EH (cell line): ENCODE results near the gene ZDHHC8.

Experiments
- DNase-seq: peaks from one replicate; pipeline ENCODE4 v3.0.0-alpha.2; 2015; ENCODE audit warnings: low read depth

The ZDHHC8 gene

DNA sequence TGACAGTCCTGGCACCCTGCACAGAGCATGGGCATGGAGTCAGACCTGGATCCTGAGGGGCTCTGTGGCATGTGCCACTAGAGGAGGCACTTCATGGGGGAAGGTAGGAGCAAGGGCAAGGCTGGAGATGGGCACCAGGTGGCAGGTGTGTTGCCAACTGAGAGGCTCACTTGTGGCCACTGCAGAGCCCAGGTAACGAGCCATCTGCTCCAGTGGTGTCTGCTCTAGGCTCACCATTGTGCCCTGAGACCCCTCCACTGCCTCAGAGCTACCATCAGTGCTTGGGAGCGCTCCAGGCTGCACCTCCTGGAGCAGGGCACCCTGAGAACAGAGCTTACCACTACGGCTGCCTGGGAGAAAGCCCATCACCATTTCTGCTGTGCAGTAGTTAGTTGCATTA, 1.3 kb upstream of the ZDHHC8 start:
- DNase-seq = no peak

DNA sequence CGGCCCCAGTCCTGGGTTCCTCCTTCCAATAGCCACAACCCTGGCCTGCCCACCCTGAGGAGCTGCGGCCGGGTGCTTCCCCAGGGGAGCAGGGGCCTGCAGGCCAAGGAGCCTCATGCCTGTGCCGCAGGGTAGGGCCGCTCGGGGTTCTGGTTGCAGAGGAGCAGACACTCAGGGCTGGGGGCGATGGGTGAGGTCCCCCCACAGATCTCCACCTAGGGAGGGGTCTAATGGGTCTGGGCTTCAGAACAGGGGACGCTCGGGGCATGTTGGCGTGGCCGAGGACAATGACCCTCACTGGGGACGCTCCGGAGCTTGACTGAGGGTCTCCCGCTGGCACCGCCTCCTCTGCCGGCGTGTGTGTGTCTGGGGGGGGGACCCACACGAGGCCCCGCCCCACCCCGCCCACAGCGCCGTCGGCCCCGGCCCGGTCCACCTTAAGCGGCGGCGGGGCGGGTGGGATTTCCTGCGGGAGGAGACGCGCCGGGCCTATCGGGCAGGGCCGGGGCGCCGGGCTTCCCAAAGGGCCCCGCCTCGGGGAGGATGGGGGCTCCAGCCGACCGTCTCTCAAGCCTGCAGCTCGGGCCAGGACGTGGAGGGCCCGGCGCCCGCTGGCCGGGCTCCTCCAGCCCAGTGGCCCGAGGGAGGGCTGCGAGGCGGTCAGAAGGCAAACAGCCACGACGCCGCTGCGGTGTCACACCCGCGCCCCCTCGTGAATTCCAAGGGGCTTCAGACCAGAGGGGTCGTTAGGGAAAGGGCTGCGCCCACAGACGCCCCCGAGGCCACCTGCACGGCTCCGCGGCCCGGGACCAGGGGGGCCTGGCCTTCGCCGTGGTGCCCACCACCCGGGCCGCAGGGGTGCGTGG, 640 bp upstream of the ZDHHC8 start:
- peak; percentile 85 for DNase-seq

DNA sequence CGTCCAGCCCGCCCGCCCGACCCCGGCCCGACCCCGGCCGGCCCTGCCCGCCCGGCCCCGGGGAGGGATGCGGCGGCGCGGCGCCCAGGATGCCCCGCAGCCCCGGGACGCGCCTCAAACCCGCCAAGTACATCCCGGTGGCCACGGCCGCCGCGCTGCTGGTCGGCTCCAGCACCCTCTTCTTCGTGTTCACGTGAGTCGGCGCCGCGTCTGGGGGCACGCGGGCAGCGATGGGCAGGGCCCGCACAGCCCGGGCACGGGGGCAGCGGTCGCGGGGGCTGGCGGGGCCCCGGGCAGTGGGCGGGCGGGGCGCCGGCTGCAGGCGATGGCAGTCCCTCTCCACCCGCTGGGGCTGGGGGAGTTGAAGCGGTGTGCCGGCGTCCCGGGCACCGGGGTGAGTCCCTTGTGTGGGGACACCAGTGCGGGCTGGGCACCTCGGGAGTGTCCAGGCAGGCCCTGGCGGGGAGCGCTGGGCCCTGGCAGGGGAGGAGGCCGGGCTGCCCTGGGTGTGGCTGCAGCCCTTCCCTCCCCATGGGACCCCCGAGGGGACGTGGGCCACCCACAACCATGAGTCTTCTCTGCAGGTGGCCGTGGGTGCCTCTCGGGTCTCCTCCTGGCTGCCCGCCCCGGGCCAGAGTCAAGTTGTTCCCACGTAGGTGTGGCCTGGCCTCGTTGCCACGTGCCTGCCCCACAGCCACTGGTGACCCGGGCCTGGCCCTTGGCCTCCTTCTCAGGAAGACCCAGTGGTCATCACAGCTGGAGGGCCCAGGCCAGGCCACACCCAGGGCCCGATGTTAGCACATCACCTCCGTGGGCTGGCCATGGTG, 468 bp downstream of the ZDHHC8 start:
- peak; percentile 32 for DNase-seq

DNA sequence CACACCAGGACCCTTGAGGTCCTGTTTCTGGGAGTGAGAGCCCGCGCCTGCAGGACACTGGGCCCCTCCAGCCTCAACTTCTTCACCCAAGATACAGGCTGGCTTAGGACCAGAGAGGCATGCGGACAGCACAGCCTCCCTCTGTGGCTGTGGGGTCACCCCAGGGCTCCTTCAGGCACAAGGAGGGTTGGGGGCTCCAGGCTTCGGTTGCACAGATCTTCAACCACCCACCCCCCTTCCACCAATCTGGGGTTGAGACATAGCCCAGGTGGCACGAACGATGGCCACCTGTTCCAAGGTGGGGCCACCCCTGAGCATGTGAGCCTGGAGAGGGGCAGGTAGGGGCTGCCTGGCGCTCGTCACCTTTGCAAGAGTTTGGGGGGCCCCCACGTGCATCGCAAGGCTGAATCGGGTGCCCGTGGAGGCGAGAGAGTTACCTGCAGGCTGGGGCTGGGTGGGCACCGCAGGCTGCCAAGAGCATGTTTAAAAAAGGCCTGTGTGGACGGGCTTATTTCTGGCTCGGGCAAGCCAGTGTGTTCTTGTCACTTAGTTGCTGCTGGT, 1.2 kb downstream of the ZDHHC8 start:
- no peak for DNase-seq

DNA sequence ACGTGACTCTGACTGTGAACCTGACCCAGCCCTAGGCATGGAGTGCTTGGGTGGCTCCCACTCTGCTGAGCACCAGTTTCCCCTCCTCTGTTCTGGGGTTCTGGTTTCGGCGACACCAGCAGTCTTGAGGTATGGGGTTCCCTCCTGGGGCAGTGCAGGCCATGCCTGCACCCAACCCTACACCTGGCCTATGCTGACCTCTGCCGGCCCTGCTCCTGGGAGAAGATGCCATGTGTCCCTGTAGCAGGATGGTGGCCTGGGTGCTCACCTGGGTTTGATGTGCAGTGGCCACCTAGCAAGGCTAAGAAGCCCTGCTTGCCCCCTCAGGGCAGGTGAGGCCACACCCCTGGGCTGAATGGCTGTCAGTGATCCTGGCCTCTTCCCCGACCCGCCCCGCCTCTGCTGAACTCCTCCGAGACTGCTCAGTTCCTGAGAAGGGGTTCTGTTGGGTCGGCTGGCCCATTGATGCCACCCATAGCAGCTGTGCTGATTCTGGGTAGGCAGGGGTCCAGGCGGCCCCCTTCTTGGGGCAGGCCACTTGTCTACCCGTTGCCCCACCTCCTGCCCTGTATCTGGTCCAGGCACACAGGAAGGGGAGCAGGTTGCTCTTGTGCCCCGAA, 2.4 kb downstream of the ZDHHC8 start:
- no peak for DNase-seq

DNA sequence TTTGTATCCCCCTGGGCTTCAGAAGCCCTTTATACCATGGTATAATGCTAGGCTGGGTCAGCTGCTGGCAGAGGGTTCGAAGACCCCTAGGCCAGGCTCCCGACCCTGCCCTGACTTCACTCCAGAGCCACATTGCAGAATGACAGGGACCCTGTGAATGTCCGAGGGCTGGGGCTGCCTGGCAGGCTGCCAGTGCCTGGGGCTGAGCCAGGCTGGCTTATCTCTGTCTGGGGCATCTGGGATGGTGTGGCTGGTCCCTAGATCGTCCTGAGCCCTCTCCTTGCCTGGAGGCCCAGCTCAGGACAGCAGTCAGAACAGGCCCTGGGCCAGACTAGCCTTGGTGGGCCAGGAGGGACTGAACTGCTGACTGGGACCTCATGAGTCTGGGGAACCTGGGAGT, 3.7 kb downstream of the ZDHHC8 start:
- DNase-seq = no peak

DNA sequence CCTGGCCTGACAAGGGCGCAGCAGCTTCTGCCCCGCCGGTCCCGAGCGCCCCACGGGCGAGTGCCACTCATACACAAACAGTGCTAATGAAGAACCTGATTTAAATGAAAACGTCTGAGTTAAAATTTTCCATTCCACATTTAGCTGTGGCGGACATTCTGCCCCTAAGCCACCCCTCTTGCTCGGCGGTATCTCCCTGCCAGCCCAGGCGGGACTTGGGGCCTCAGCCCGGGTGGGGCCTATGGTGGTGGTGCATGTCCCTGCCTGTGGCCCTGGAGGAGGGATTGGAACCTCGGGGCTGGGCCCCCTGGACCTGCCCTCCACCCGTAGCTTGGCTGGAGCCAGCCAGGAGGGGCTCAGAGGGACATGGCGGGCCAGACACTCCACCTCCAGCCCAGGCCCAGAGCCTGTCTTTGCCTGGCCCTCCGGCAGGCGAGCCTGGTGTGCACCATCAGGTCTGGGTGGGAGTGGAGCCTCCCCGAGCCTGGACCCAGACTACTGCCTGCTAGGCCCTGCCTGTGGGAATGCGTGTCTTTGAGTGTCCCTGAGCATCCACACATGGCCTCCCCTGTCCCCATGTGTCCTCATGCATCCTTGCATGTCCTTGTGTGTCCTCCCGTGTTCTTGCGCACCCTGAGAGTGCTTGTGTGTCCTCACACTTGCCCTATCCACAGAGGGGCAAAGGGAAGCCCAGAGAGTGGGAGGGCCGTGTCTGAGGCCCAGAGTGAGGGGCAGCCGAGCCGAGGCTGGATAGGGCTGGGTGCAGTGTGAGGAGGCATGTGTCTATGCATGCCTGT, 4.4 kb downstream of the ZDHHC8 start:
- DNase-seq = no peak

DNA sequence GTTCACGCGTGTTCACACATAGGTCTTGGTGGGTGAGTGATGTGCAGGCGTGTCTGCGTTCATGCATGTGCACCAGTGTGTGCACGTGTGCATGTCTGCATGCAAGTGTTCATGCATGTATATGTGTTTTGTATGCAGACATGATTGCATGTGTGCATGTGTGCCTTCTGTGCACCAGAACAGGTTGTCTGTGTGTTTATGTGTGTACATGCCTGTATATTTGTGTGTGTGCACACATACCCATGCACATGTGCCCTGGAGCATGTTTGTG, 4.9 kb downstream of the ZDHHC8 start:
- no peak for DNase-seq

DNA sequence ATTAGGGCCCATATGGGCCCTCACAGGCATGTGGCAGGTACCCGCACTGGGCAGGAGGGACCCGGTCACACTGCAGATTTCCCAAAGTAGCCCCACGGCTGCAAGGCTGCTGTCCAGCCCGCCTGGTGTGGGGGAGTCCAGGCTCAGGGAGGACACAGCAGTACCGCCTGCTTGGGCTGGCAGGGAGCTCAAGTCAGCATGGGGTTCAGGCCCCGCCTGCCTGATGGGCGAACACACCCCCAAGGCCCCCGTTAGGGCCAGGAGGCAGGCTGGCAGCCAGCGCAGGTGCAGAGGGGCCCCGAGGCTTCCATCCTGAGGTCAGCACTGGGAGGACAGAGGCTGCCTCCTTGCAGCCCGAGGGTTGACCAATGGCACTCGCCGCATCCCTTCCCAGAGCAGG, 5.5 kb downstream of the ZDHHC8 start:
- no peak for DNase-seq

DNA sequence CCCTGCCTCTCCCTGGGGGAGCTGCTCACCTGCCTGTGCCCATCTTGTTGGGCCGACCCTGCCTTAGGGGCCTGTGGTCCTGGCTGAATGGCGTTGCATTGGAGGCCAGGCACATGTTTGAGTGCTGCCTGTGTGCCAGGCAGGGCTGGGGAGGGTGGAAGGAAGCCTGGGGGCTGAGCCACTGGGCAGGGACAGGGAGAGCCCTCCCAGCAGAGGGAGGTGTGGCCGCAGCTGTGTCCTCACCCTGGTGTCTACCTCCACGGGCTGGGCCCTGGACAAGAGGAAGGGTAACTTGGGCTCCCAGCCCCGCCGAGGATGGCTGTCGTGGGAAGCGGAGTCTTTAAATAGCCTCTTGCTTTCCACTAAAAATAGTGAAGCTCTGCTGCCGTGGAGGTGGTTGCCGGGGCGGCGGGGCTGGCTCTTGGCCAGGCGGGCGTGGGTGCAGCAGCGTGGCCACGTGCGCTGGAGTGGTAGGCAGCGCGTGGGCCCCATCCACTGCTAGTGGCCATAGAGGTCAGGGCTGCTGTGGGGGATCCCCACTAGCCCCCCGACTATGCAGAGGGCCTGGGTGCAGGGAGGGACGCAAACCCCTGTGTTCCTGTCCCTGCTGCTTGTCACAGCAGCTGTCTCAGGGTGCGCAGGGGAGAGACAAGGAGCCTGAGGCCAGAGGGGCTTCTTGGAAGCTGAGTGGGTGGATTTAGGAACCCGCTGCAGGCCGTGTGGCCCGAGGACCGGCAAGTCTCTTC, 6.2 kb downstream of the ZDHHC8 start:
- no peak for DNase-seq

DNA sequence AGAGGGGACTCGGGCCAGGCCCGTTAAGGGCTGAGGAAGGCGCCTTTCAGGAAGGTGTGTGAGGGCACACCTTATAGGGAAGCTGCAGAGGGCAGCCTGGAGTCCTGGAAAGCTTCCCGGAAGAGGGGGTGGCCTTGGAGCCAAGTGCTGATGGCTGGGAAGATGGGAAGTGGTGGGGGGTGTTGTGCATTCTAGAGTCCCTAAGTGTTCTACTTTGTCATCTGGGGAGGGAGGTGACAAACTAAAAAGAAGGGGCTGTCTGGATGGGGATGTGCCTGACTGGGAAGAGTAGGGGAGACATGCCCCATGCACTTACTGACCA, 6.8 kb downstream of the ZDHHC8 start:
- DNase-seq = no peak

DNA sequence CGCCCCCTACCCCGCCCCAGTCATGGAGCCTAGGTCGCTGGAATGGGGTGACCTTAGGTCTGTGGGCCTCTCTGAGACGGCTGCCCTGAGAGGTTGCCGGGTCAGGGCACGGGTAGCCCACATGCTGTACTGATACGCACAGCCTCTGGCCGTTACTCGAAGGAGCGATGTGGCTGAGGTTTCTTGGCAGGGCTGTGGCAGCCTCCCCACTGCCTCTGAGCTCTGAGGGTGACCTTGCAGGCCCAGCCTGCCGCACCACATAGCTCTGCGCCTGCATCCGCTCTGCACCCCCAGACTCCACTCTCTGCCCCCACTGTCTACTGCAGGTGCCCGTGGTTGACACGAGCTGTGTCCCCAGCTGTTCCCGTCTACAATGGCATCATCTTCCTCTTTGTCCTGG, 7.3 kb downstream of the ZDHHC8 start:
- no peak for DNase-seq

DNA sequence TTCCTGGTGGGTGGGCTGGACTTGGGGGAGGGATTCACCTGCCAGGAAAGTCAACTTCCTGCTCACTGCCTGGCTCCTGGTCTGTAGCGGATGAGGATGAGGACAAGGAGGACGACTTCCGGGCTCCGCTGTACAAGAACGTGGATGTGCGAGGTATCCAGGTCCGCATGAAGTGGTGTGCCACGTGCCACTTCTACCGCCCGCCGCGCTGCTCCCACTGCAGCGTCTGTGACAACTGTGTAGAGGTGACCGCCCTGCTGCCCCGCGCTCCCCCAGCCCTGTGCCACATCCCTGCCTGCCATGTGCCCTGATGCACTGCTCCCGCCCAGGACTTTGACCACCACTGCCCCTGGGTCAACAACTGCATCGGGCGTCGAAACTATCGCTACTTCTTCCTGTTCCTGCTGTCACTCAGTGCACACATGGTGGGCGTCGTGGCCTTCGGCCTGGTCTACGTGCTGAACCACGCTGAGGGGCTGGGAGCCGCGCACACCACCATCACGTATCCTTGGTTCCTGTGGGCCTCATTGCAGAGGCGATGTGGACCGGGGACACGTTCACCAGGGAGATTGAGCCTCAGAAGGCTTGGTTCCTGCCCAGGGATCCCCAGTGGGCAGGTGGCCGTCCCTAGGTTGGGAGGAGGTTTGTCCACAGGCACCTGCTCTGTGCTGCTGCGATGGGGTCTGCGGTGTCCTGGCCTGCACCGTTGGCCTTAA, 7.9 kb downstream of the ZDHHC8 start:
- DNase-seq = no peak

DNA sequence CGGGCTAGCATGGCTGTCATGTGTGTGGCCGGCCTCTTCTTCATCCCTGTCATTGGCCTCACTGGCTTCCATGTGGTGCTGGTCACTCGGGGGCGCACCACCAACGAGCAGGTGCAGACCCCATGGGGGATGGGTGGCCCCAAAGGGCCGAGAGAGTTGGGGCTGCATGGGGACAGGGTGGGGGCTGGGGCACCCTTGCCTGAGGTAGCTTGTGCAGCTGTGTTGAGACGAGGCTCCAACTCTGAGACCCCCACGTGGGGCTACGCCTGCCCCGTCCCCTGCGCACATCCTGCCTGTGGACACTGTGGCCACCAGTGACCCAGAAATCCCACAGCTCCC, 8.5 kb downstream of the ZDHHC8 start:
- DNase-seq = no peak

DNA sequence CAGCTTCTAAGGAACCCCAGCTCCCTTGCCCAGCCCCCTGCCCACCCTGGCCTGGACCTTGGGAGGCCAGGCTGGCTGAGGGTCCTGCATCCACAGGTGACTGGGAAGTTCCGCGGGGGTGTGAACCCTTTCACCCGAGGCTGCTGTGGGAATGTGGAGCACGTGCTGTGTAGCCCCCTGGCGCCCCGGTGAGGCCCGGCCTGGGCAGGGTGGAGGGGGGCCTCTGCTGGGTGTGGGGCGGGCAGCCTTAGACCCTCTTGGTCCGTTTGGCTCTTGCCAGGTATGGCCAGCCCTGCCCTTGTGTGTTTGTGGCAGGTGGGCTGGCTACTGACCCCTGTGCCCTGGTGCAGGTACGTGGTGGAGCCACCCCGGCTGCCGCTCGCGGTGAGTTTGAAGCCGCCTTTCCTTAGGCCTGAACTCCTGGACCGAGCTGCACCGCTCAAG, 8.9 kb downstream of the ZDHHC8 start:
- DNase-seq = no peak

DNA sequence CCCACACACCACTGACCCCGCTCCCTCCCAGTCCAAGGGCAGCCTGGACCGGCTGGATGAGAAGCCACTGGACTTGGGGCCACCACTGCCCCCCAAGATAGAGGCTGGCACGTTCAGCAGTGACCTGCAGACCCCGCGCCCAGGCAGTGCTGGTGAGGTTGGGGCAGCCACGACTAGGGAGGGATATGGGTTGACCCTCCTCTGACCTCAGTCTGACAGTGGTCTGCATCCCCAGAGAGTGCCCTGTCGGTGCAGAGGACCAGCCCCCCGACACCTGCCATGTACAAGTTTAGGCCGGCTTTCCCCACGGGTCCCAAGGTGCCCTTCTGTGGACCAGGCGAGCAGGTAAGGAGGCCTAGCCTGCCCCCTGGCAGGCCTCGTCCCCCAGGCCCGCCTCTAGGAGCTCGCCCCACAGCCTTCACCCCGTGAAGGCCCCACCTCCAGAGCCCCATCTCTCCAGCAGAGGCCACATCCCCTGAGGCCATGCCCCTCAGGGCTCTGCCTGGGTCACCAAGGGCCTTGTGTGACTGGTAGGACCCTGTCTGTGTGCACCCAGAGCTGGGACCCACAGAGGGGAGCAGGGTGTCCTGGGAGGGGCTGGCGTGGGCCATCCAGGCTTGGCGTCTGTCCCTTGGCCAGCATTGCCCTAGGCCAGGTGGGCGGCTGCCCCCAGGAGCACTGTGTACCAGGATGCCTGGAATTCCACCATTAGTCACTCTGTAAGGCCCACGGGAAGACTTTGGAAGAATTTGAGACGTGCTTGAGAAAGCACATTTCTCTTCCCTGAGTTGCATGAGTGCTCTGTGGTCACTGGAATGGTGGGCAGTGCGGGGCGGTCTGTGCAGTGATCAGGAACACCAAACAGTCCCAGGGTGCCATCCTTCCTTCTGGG, 9.8 kb downstream of the ZDHHC8 start:
- peak; percentile 91 for DNase-seq

DNA sequence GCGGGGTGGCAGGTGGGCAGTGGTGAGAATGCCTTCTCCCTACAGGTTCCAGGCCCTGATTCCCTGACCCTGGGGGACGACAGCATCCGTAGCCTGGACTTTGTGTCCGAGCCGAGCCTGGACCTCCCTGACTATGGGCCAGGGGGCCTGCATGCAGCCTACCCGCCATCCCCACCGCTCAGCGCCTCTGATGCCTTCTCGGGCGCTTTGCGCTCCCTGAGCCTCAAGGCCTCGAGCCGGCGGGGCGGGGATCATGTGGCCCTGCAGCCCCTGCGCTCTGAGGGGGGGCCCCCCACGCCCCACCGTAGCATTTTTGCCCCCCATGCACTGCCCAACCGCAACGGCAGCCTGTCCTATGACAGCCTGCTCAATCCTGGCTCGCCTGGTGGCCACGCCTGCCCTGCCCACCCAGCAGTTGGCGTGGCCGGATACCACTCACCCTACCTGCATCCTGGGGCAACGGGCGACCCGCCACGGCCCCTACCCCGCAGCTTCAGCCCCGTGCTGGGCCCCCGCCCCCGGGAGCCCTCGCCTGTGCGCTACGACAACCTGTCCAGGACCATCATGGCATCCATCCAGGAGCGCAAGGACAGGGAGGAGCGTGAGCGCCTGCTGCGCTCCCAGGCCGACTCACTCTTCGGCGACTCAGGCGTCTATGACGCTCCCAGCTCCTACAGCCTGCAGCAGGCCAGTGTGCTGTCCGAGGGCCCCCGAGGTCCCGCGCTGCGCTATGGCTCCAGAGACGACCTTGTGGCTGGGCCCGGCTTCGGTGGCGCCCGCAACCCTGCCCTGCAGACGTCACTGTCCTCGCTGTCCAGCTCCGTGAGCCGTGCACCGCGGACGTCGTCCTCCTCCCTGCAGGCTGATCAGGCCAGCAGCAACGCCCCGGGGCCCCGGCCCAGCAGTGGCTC, 11.4 kb downstream of the ZDHHC8 start:
- DNase-seq = no peak

DNA sequence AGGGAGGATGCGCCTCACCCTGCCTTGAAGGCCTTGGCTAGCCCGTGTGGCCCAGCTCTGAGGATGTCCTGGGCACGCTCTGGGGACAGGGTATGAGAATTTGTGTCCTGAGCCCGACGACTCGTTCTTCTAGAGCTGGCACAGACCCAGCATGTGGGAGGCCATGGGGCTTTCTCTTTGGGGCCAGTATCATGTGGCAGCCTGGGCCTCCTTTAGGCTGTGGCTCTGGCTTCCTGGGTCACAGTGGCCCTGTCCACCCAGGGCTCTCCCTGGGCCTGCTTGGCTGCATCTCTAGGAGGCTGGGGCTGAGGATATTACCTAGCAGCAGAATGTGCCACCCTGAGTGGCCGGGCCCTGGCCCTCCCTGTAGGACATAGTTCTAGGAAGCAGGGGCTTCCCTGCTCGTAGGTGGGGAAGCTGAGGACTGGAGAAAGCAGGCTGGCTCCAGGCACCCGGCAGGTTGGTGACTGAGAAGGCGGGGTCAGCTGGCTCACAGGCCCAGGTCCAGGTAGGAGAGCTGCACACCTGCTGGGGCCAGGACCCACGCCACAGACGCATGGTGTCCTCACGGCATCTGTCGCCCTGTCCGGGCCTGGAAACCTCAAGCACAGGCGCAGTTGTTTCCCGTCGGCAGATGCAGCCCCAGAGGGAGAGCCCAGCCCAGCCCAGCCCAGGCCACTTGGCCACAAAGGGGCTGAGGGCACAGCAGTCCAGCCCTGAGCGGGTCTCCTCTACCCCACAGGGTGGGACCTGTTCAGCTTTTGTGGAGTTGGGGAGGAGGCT, 12.5 kb downstream of the ZDHHC8 start:
- DNase-seq = no peak
